HG02938 (cell line): ENCODE measurements around the gene SDR42E2.

ENCODE experiments used
- ATAC-seq: cut with Tn5 transposase; IDR thresholded peaks from one replicate; pipeline ENCODE4 v1.9.1; 2021; ENCODE audit warnings: mild to moderate bottlenecking, moderate library complexity; ENCODE audit not compliant: unreplicated experiment

SDR42E2 gene

GRCh38 chr16:22240023-22240710, 77.9 kb downstream of the SDR42E2 start:
- ATAC-seq, result no peak
